Endothelial cell of umbilical vein (primary cell): ENCODE measurements around the gene PPP2R2C. TPM values are rescaled to one million over a fixed set of nuclear protein-coding genes. Genes with fewer than 3 reads are reported as not detected.

Experiments used
- BruUV-seq: library from RNA; stranded (reverse); fragments of 400-500 nt; replicated peaks from 2 replicates; lab custom pipeline; 2021; lab: Mats Ljungman, UMichigan
- CTCF ChIA-PET: fragments of 300-600, 350-600 bp; sonication (Branson Sonifier 250); formaldehyde crosslinking; loops from one replicate; lab custom pipeline; 2021; ENCODE audit warnings: antibody characterized with exemption, inconsistent platforms; lab: Charles Lee
- POLR2A ChIA-PET: fragments of 300-600, 350-600 bp; sonication (Branson Sonifier 250); formaldehyde crosslinking; loops from one replicate; lab custom pipeline; 2021; ENCODE audit warnings: antibody characterized with exemption, inconsistent platforms; lab: Charles Lee
- DNase-seq: peaks from one replicate; pipeline ENCODE4 v3.0.0-alpha.2; 2011; ENCODE audit warnings: low read depth, low spot score
- FAIRE-seq: peaks from 2 replicates; lab custom pipeline; 2011; peaks lifted over from hg19 to GRCh38; lab: Jason Lieb, UNC
- H2AFZ ChIP-seq: 2 replicates; pipeline ENCODE4 v1.6.0; 2012; ENCODE audit warnings: low read depth, low read length, control low read depth, inconsistent platforms
- H3K27ac ChIP-seq: 2 replicates; pipeline ENCODE4 v1.5.1; 2011; ENCODE audit warnings: low read depth, mild to moderate bottlenecking, control low read depth, low read length, moderate library complexity; ENCODE audit not compliant: insufficient read depth
- H3K27me3 ChIP-seq, 2 experiments: 2 replicates each; pipeline versions ENCODE4 v1.6.0 to v1.6.1; 2011; ENCODE audit warnings: low read length in 2 of 2, mixed read lengths in 1 of 2; ENCODE audit not compliant: control insufficient read depth in 2 of 2, insufficient read depth in 2 of 2
- H3K36me3 ChIP-seq, 2 experiments: 2 replicates in 1 of 2; 3 replicates in 1 of 2; pipeline ENCODE4 v1.5.1; 2011; ENCODE audit warnings: low read length in 2 of 2, mild to moderate bottlenecking in 1 of 2, moderate library complexity in 1 of 2; ENCODE audit not compliant: control insufficient read depth in 2 of 2, insufficient read depth in 2 of 2; ENCODE audit errors: extremely low read depth in 1 of 2
- H3K4me1 ChIP-seq: 3 replicates; pipeline ENCODE4 v1.5.1; 2011; ENCODE audit warnings: mild to moderate bottlenecking, low read length; ENCODE audit not compliant: control insufficient read depth, insufficient read depth; ENCODE audit errors: extremely low read depth
- H3K4me2 ChIP-seq: 2 replicates; pipeline ENCODE4 v1.6.1; 2011; ENCODE audit warnings: low read length, control low read depth, mixed read lengths; ENCODE audit not compliant: insufficient read depth
- H3K4me3 ChIP-seq, 3 experiments: fragments of 200-600 bp in 1 of 3; sonication (generic), shearing (Covaris generic) in 1 of 3; replicated peaks in 1 of 3; 2 replicates each; pipeline ENCODE4 v1.5.1; 2011 to 2016; ENCODE audit warnings: control low read depth in 3 of 3, low read length in 3 of 3, mild to moderate bottlenecking in 2 of 3, inconsistent platforms in 1 of 3, low read depth in 1 of 3, moderate library complexity in 1 of 3; ENCODE audit not compliant: insufficient read depth in 1 of 3
- H3K79me2 ChIP-seq: 2 replicates; pipeline ENCODE4 v1.6.0; 2012; ENCODE audit warnings: low read length, inconsistent platforms; ENCODE audit not compliant: control insufficient read depth, insufficient read depth
- H3K9ac ChIP-seq: replicated peaks from 2 replicates; pipeline ENCODE3; 2011; ENCODE audit warnings: low read length, control low read depth; ENCODE audit not compliant: insufficient read depth; ENCODE audit errors: extremely low read depth
- H3K9me1 ChIP-seq: replicated peaks from 3 replicates; pipeline ENCODE4 v1.6.0; 2011; ENCODE audit warnings: mild to moderate bottlenecking, low read length; ENCODE audit not compliant: control insufficient read depth, insufficient read depth; ENCODE audit errors: extremely low read depth
- H3K9me3 ChIP-seq: replicated peaks from 2 replicates; pipeline ENCODE4 v1.5.1; 2012; ENCODE audit warnings: low read length, inconsistent platforms; ENCODE audit not compliant: control insufficient read depth, insufficient read depth
- H4K20me1 ChIP-seq: replicated peaks from 2 replicates; pipeline ENCODE3; 2011; ENCODE audit warnings: mild to moderate bottlenecking, low read length; ENCODE audit not compliant: control insufficient read depth, insufficient read depth; ENCODE audit errors: extremely low read depth
- CTCF ChIP-seq, 2 donors: IDR thresholded peaks; 1 replicate in 1 of 2; 2 replicates in 1 of 2; pipeline ENCODE4 v1.5.1; 2011; ENCODE audit warnings: low read length in 2 of 2, mild to moderate bottlenecking in 2 of 2, moderate library complexity in 2 of 2, control low read depth in 1 of 2, inconsistent platforms in 1 of 2, low read depth in 1 of 2; ENCODE audit not compliant: insufficient read depth in 1 of 2; ENCODE audit errors: extremely low read depth in 1 of 2
- EZH2 ChIP-seq: IDR thresholded peaks from 2 replicates; pipeline ENCODE4 v1.6.1; 2012; ENCODE audit warnings: borderline replicate concordance, low read depth, mild to moderate bottlenecking, moderate library complexity, low read length, inconsistent platforms; ENCODE audit not compliant: severe bottlenecking
- FOS ChIP-seq: IDR thresholded peaks from 2 replicates; pipeline ENCODE4 v1.6.1; 2011; ENCODE audit warnings: mild to moderate bottlenecking, low read length, moderate library complexity, borderline replicate concordance; ENCODE audit not compliant: insufficient read depth
- GATA2 ChIP-seq: IDR thresholded peaks from 2 replicates; pipeline ENCODE4 v1.7.0; 2011; ENCODE audit warnings: low read depth, mild to moderate bottlenecking, moderate library complexity, mixed read lengths, low read length; ENCODE audit not compliant: insufficient read length, insufficient read depth
- JUN ChIP-seq: IDR thresholded peaks from 2 replicates; pipeline ENCODE4 v1.6.1; 2011; ENCODE audit warnings: borderline replicate concordance, low read depth; ENCODE audit not compliant: insufficient read length, insufficient read depth
- MAX ChIP-seq: IDR thresholded peaks from 2 replicates; pipeline ENCODE4 v1.6.1; 2011; ENCODE audit not compliant: insufficient read depth, insufficient read length
- MYC ChIP-seq: IDR thresholded peaks from one replicate; pipeline ENCODE4 v1.6.1; 2011; ENCODE audit warnings: mild to moderate bottlenecking, low read depth, low read length
- POLR2A ChIP-seq: IDR thresholded peaks from 2 replicates; pipeline ENCODE4 v1.6.1; 2012; ENCODE audit warnings: low read depth, mild to moderate bottlenecking, control low read depth, low read length
- POLR2AphosphoS5 ChIP-seq: IDR thresholded peaks from 2 replicates; pipeline ENCODE4 v1.6.1; 2012; ENCODE audit warnings: low read depth, mild to moderate bottlenecking, control low read depth, low read length, moderate library complexity; ENCODE audit not compliant: insufficient read depth
- dilution Hi-C: fragments of 300-500 bp; cut with MboI; formaldehyde crosslinking; loops from one replicate; pipeline ENCODE4 v1.15.0; 2019; ENCODE audit warnings: low sequenced_read_pairs; ENCODE audit not compliant: extremely low pct_ligation_motif_present
- intact Hi-C: fragments of 100-400 bp; cut with micrococcal nuclease; formaldehyde crosslinking; loops from one replicate; pipeline ENCODE4 v1.10.0; 2022
- polyA plus RNA-seq, 4 experiments: library from polyadenylated mRNA; depleted of rRNA in 3 of 4; stranded (reverse) in 3 of 4; unstranded in 1 of 4; fragments of >200 nt; gene quantifications; 2 replicates each; pipeline versions ENCODE4 v1.2.1 to v1.2.3, GENCODE V29; 2011 to 2012; ENCODE audit warnings: missing spikeins in 1 of 4
- total RNA-seq: library from RNA; stranded (reverse); gene quantifications from 2 replicates; pipeline ENCODE4 v1.2.3, GENCODE V29; 2021

The PPP2R2C gene
- total and polyA plus RNA-seq, 2 donors (not counting 3 experiments of a cell fraction or from before 2014, with no cell fraction given), result 0.03 to 0.09 TPM

GRCh38 chr4:6331468-6331867, 140.9 kb downstream of the PPP2R2C start:
- H2AFZ ChIP-seq, result no peak overlapping the region
- intact Hi-C loops (loop anchor here (1.0 kb wide), 1 partner anchor 333 kb away; no protein-coding TSS in a partner anchor), dilution Hi-C loops (no loop called here)
- H3K9me1 ChIP-seq, result no peaks in the 10 kb centered on the region
- DNase-seq, result no peak
- H3K4me1 ChIP-seq, result no peaks in the 10 kb centered on the region
- H3K4me2 ChIP-seq, result no peak overlapping the region
- H3K9ac ChIP-seq, result no peak overlapping the region
- H3K36me3 ChIP-seq, result no peaks in the 10 kb centered on the region
- POLR2A ChIA-PET, result no interaction called here
- H3K79me2 ChIP-seq, result no peaks in the 10 kb centered on the region
- CTCF ChIA-PET, result interaction anchor here (0.5 to 16.2 kb wide), 32 partner anchors 9 to 783 kb away, joined by 3 to 808 read pairs (median 5); partner anchors contain the start of genes JAKMIP1, MAN2B2 and WFS1
- H3K27me3 ChIP-seq, result no peaks in the 10 kb centered on the region
- H3K4me3 ChIP-seq, result no peak overlapping the region
- FAIRE-seq, result no peak
- no peak overlapping the region for H3K27ac ChIP-seq
- BruUV-seq, result no TSS peak
- no peaks in the 10 kb centered on the region for H3K9me3 ChIP-seq
- TF ChIP-seq CTCF (IDR thresholded peaks at IDR 0.05; ENCODE audit: extremely low read depth in 1 of 2, insufficient read depth in 1 of 2, low read depth in 1 of 2, low read length in 2 of 2), result no peak
- TF ChIP-seq MAX, result no peak
- TF ChIP-seq GATA2, result no peak
- TF ChIP-seq MYC, result no peak
- TF ChIP-seq EZH2, result no peak
- TF ChIP-seq POLR2AphosphoS5, result no peak
- TF ChIP-seq POLR2A, result no peak
- TF ChIP-seq JUN, result no peak
- no peak for TF ChIP-seq FOS
- H4K20me1 ChIP-seq, result no peaks in the 10 kb centered on the region
